ENCODE results near the gene PLXND1. TPM values are rescaled to one million over a fixed set of nuclear protein-coding genes. Genes with fewer than 3 reads are reported as not detected.

Gene PLXND1
- polyA plus RNA-seq, 1 donor from 2014 or later, result 0.05 TPM

DNA sequence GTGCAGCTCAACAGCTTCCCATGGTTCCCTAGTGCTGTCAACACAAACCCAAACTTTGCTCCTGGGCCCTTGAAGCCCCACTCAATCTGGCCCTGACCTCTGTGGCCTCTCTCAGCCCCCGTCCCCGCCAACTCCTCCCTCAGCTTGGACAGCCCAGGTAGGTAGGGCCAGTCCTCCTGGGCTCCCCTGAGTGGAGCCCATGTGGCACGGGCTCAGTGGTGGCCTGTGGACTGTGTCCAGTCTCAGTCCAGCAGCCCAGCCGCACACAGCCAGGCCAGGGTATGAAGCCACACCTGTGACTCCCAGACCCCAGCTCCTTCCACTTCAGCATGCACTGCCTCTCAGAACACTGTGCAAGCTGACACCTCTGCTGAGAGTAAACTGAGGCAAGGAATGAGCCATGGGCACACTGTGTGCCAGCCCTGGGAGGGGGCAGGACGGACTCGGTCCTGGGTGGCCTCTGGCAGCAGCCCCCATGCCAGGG, 11.5 kb downstream of the PLXND1 start:
- Histone ChIP-seq H3K79me2 (replicated peaks; ENCODE audit: insufficient read depth, low read length) (no peaks in the 10 kb centered on the region), H2AFZ (ENCODE audit: low read depth, low read length) (no peak overlapping the region), H3K27me3 (ENCODE audit: insufficient read depth, low read depth, low read length) (no peaks in the 10 kb centered on the region), H4K20me1 (ENCODE audit: insufficient read depth) (no peaks in the 10 kb centered on the region), H3F3A (ENCODE audit: insufficient read depth, low read length, poor library complexity, severe bottlenecking) (no peaks in the 10 kb centered on the region), H3K9me2 (ENCODE audit: insufficient read depth, low read length) (no peaks in the 10 kb centered on the region), H3K4me3 (ENCODE audit: low read length) (no peak overlapping the region), H3K27ac (ENCODE audit: low read length) (no peak overlapping the region), H3K9ac (ENCODE audit: low read length) (no peak overlapping the region), H3K4me2 (ENCODE audit: low read length) (no peak overlapping the region), H3K9me3 (ENCODE audit: low read length) (no peaks in the 10 kb centered on the region), H3K36me3 (ENCODE audit: insufficient read depth, low read length) (no peaks in the 10 kb centered on the region)
- TF ChIP-seq TAF1 (IDR thresholded peaks at IDR 0.05; ENCODE audit: low read depth), result no peak
- TF ChIP-seq EP300 (conservative IDR thresholded peaks at IDR 0.05; ENCODE audit: poor library complexity, severe bottlenecking), result no peak
- TF ChIP-seq SMC3 (conservative IDR thresholded peaks at IDR 0.05; ENCODE audit: poor library complexity), result no peak
- no peak for TF ChIP-seq EZH2 (IDR thresholded peaks at IDR 0.05; ENCODE audit: borderline replicate concordance, insufficient read depth, low read length, poor library complexity, severe bottlenecking)
- TF ChIP-seq REST (IDR thresholded peaks at IDR 0.05; ENCODE audit: borderline replicate concordance), result no peak
- no peak for TF ChIP-seq CTCF (IDR thresholded peaks at IDR 0.05; ENCODE audit: poor library complexity, severe bottlenecking)
- TF ChIP-seq MXI1 (conservative IDR thresholded peaks at IDR 0.05; ENCODE audit: poor library complexity, severe bottlenecking), result no peak
- TF ChIP-seq RAD21 (conservative IDR thresholded peaks at IDR 0.05), result no peak
- TF ChIP-seq POLR2AphosphoS5 (IDR thresholded peaks at IDR 0.05), result no peak

DNA sequence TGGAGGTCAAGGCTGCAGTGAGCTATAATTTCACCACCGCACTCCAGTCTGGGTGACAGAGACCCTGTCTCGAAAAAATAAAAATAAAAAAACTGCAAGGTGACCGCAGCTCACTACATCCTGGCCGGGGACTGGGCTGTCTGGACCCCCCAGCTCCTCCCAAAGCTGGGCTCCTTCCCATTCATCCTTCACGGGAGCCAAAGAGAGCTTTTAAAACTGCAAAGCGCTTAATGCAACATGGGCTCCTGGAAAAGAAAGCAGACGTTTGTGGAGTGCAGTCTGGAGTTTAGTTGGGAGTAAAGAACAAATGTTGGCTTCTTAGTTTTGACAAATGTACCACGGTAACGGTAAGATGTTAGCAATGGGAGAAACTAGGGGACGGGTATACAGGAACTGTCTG, 12.1 kb downstream of the PLXND1 start:
- no peaks in the 10 kb centered on the region for H4K20me1 ChIP-seq (ENCODE audit: insufficient read depth)
- no peak overlapping the region for H3K4me3 ChIP-seq (ENCODE audit: low read length)
- no peak overlapping the region for H3K4me2 ChIP-seq (ENCODE audit: low read length)
- H3K36me3 ChIP-seq (ENCODE audit: insufficient read depth, low read length), result no peaks in the 10 kb centered on the region
- TF ChIP-seq TAF1 (IDR thresholded peaks at IDR 0.05; ENCODE audit: low read depth) (no peak), CTCF (IDR thresholded peaks at IDR 0.05; ENCODE audit: poor library complexity, severe bottlenecking) (no peak)
- H3K9me3 ChIP-seq (ENCODE audit: low read length), result no peaks in the 10 kb centered on the region
- no peak overlapping the region for H2AFZ ChIP-seq (ENCODE audit: low read depth, low read length)
- H3K9me2 ChIP-seq (ENCODE audit: insufficient read depth, low read length), result no peaks in the 10 kb centered on the region
- H3K9ac ChIP-seq (ENCODE audit: low read length), result no peak overlapping the region
- no peaks in the 10 kb centered on the region for H3K79me2 ChIP-seq (replicated peaks; ENCODE audit: insufficient read depth, low read length)
- H3K27me3 ChIP-seq (ENCODE audit: insufficient read depth, low read depth, low read length), result no peaks in the 10 kb centered on the region
- H3F3A ChIP-seq (ENCODE audit: insufficient read depth, low read length, poor library complexity, severe bottlenecking), result no peaks in the 10 kb centered on the region
- no peak overlapping the region for H3K27ac ChIP-seq (ENCODE audit: low read length)
